ENCODE measurements around the gene C6orf120.

- TF ChIP-seq CTCF (IDR thresholded peaks at IDR 0.05; ENCODE audit: extremely low read depth in 1 of 2, insufficient read depth in 1 of 2, low read depth in 1 of 2, low read length in 2 of 2) (no peak), POLR2A (IDR thresholded peaks at IDR 0.05; ENCODE audit: low read depth, low read length) (no peak), JUN (IDR thresholded peaks at IDR 0.05; ENCODE audit: borderline replicate concordance, insufficient read depth, insufficient read length, low read depth) (no peak), EZH2 (IDR thresholded peaks at IDR 0.05; ENCODE audit: borderline replicate concordance, low read depth, low read length, severe bottlenecking) (no peak), POLR2AphosphoS5 (IDR thresholded peaks at IDR 0.05; ENCODE audit: insufficient read depth, low read depth, low read length) (no peak), MAX (IDR thresholded peaks at IDR 0.05; ENCODE audit: insufficient read depth, insufficient read length) (no peak)
Measured at GRCh38 chr6:169724494-169725124, 22.7 kb downstream of the C6orf120 start, which contains the start of gene PHF10.
